ENCODE results near the gene CCDC7.
"Not testable (repeated sequence)": the region's sequence is repeated elsewhere in the genome, so short reads cannot be mapped to it uniquely, and the experiment has no call there.

CCDC7 gene

GRCh38 chr10:32582946-32583345, 137.0 kb downstream of the CCDC7 start:
- no peak for DNase-seq

GRCh38 chr10:32598022-32598421, 152.1 kb downstream of the CCDC7 start:
- not testable (repeated sequence) for DNase-seq

- no peak for DNase-seq
These were observed 154.4 kb downstream of the CCDC7 start for GRCh38 chr10:32600317-32600716.

GRCh38 chr10:32601562-32601961, 155.6 kb downstream of the CCDC7 start:
- DNase-seq, result not testable (repeated sequence)

- DNase-seq, result no peak
These were observed 159.8 kb downstream of the CCDC7 start for GRCh38 chr10:32605787-32606186.

GRCh38 chr10:32610543-32610942, 164.6 kb downstream of the CCDC7 start:
- DNase-seq, result not testable (repeated sequence)

- DNase-seq, result no peak
These were observed 170.5 kb downstream of the CCDC7 start for GRCh38 chr10:32616438-32616837.

- no peak for DNase-seq
These were observed 172.5 kb downstream of the CCDC7 start for GRCh38 chr10:32618482-32618881.

GRCh38 chr10:32621969-32622368, 176.0 kb downstream of the CCDC7 start:
- no peak for DNase-seq

GRCh38 chr10:32622409-32622808, 176.5 kb downstream of the CCDC7 start:
- DNase-seq, result no peak

GRCh38 chr10:32627183-32627582, 181.2 kb downstream of the CCDC7 start:
- DNase-seq, result no peak

GRCh38 chr10:32629910-32630309, 184.0 kb downstream of the CCDC7 start:
- DNase-seq, result no peak

- no peak for DNase-seq
These were observed 200.6 kb downstream of the CCDC7 start for GRCh38 chr10:32646535-32646934.

GRCh38 chr10:32650246-32650655, 204.3 kb downstream of the CCDC7 start:
- DNase-seq, result no peak

GRCh38 chr10:32657430-32657829, 211.5 kb downstream of the CCDC7 start:
- not testable (repeated sequence) for DNase-seq

- no peak for DNase-seq
These were observed 215.4 kb downstream of the CCDC7 start for GRCh38 chr10:32661346-32661745.

- DNase-seq, result no peak
These were observed 235.0 kb downstream of the CCDC7 start for GRCh38 chr10:32680803-32681557.

GRCh38 chr10:32684291-32684690, 238.4 kb downstream of the CCDC7 start:
- DNase-seq, result no peak

- DNase-seq, result no peak
These were observed 241.2 kb downstream of the CCDC7 start for GRCh38 chr10:32687116-32687515.

- DNase-seq, result no peak
These were observed 241.6 kb downstream of the CCDC7 start for GRCh38 chr10:32687546-32687945.

GRCh38 chr10:32692174-32692573, 246.2 kb downstream of the CCDC7 start:
- DNase-seq, result no peak

GRCh38 chr10:32693441-32693979, 247.6 kb downstream of the CCDC7 start:
- no peak for DNase-seq

GRCh38 chr10:32699683-32700082, 253.7 kb downstream of the CCDC7 start:
- not testable (repeated sequence) for DNase-seq

- DNase-seq, result no peak
These were observed 267.6 kb downstream of the CCDC7 start for GRCh38 chr10:32713560-32713959.

GRCh38 chr10:32731527-32731926, 285.6 kb downstream of the CCDC7 start:
- no peak for DNase-seq
